ENCODE data around the gene ZKSCAN8. TPM values are rescaled to one million over a fixed set of nuclear protein-coding genes. Genes with fewer than 3 reads are reported as not detected.

Gene ZKSCAN8
- total and polyA plus RNA-seq, 2 donors (not counting 3 experiments of a cell fraction or from before 2014, with no cell fraction given), result 9.4 to 19.7 TPM

DNA sequence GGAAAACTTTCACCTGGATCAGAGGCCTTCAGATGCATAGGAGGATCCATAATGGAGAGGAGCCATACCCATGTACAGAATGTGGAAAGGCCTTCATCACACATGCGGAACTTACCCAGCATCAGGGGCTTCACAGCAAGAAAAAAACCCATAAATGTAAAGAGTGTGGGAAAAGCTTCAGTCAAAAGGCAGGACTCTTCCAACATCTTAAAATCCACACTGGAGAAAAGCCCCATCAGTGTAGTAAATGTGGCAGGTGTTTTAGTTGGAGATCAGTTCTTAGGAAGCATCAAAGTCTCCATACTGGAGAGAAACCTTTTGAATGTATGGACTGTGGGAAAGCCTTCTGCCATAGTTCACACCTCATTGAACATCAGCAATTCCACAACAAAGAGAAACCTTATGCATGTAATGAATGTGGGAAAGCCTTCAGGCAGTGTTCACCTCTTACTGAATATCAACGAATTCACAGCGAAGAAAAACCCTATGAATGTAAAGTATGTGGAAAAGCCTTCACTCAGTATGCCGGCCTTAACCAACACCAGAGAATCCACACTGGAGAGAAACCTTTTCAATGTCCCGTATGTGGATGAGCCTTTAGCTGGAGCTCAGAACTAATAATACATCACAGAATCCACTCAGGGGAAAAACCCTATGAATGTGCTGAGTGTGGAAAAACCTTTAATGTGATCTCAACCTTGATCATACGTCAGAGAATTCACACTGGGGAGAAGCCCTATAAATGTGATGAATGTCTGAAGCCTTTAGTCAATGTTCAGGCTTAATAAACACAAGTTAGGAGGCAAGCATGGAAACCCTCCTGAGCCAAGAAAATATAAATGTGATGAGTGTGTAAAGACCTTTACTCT, 46.7 kb downstream of the ZKSCAN8 start:
- no peak overlapping the region for H3K27ac ChIP-seq (ENCODE audit: insufficient read depth, low read depth, low read length)
- dilution Hi-C loops (cut with MboI; ENCODE audit: extremely low pct_ligation_motif_present, low sequenced_read_pairs), result no loop called here
- CTCF ChIA-PET, result no interaction called here
- intact Hi-C loops (cut with micrococcal nuclease), result no loop called here
- no peak overlapping the region for H3K4me2 ChIP-seq (ENCODE audit: insufficient read depth, low read length)
- H3K4me3 ChIP-seq (replicated peaks in 1 of 3; ENCODE audit: insufficient read depth in 1 of 3, low read depth in 1 of 3, low read length in 3 of 3), result no peak overlapping the region
- H3K9me1 ChIP-seq (replicated peaks; ENCODE audit: control insufficient read depth, extremely low read depth, insufficient read depth, low read length), result no peaks in the 10 kb centered on the region
- H3K9me3 ChIP-seq (replicated peaks; ENCODE audit: control insufficient read depth, insufficient read depth, low read length), result peaks cover 7% of the 10 kb centered on the region
- H2AFZ ChIP-seq (ENCODE audit: low read depth, low read length), result no peak overlapping the region
- H3K4me1 ChIP-seq (ENCODE audit: control insufficient read depth, extremely low read depth, insufficient read depth, low read length), result no peaks in the 10 kb centered on the region
- BruUV-seq (replicated peaks), result no TSS peak
- no peaks in the 10 kb centered on the region for H3K79me2 ChIP-seq (ENCODE audit: control insufficient read depth, insufficient read depth, low read length)
- H4K20me1 ChIP-seq (replicated peaks; ENCODE audit: control insufficient read depth, extremely low read depth, insufficient read depth, low read length), result no peaks in the 10 kb centered on the region
- DNase-seq (ENCODE audit: low read depth, low spot score) (no peak), FAIRE-seq (no peak)
- no peaks in the 10 kb centered on the region for H3K36me3 ChIP-seq (ENCODE audit: control insufficient read depth in 2 of 2, extremely low read depth in 1 of 2, insufficient read depth in 2 of 2, low read length in 2 of 2)
- no peak overlapping the region for H3K9ac ChIP-seq (replicated peaks; ENCODE audit: extremely low read depth, insufficient read depth, low read length)
- TF ChIP-seq FOS (IDR thresholded peaks at IDR 0.05; ENCODE audit: borderline replicate concordance, insufficient read depth, low read length), result no peak
- POLR2A ChIA-PET, result no interaction called here
- no peaks in the 10 kb centered on the region for H3K27me3 ChIP-seq (ENCODE audit: control insufficient read depth in 2 of 2, insufficient read depth in 2 of 2, low read length in 2 of 2)

DNA sequence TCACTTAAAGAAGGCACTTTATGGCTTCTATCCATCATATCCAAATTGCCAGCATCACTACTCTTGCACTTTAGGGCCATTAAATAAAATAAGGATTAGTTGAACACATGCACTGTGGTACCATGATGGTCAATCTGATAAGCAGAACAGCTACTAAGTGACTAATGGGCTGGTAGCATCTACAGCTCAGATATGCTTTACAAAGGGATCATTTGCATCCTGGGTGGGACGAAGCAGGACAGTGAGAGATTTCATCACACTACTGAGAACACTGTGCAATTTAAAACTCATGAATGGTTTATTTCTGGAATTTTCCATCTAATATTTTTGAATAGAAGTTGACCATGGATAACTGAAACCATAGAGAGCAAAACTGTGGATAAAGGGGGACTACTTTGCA, 58.3 kb downstream of the ZKSCAN8 start:
- no peaks in the 10 kb centered on the region for H3K36me3 ChIP-seq (ENCODE audit: control insufficient read depth in 2 of 2, extremely low read depth in 1 of 2, insufficient read depth in 2 of 2, low read length in 2 of 2)
- no peak for DNase-seq (ENCODE audit: low read depth, low spot score)
- ChIA-PET CTCF (no interaction called here), POLR2A (no interaction called here)
- no peaks in the 10 kb centered on the region for H3K9me1 ChIP-seq (replicated peaks; ENCODE audit: control insufficient read depth, extremely low read depth, insufficient read depth, low read length)
- no peaks in the 10 kb centered on the region for H3K9me3 ChIP-seq (replicated peaks; ENCODE audit: control insufficient read depth, insufficient read depth, low read length)
- FAIRE-seq, result no peak
- no peak overlapping the region for H3K27ac ChIP-seq (ENCODE audit: insufficient read depth, low read depth, low read length)
- H3K4me1 ChIP-seq (ENCODE audit: control insufficient read depth, extremely low read depth, insufficient read depth, low read length), result no peaks in the 10 kb centered on the region
- dilution Hi-C loops (cut with MboI; ENCODE audit: extremely low pct_ligation_motif_present, low sequenced_read_pairs) (no loop called here), intact Hi-C loops (cut with micrococcal nuclease) (no loop called here)
- no peak overlapping the region for H3K9ac ChIP-seq (replicated peaks; ENCODE audit: extremely low read depth, insufficient read depth, low read length)
- no peak overlapping the region for H3K4me2 ChIP-seq (ENCODE audit: insufficient read depth, low read length)
- H3K4me3 ChIP-seq (replicated peaks in 1 of 3; ENCODE audit: insufficient read depth in 1 of 3, low read depth in 1 of 3, low read length in 3 of 3), result no peak overlapping the region
- no peaks in the 10 kb centered on the region for H4K20me1 ChIP-seq (replicated peaks; ENCODE audit: control insufficient read depth, extremely low read depth, insufficient read depth, low read length)
- peaks cover 9 to 33% of the 10 kb centered on the region in 2 experiments for H3K27me3 ChIP-seq (ENCODE audit: control insufficient read depth in 2 of 2, insufficient read depth in 2 of 2, low read length in 2 of 2)
- no TSS peak for BruUV-seq (replicated peaks)
- H2AFZ ChIP-seq (ENCODE audit: low read depth, low read length), result no peak overlapping the region
- TF ChIP-seq, protein P1, sequence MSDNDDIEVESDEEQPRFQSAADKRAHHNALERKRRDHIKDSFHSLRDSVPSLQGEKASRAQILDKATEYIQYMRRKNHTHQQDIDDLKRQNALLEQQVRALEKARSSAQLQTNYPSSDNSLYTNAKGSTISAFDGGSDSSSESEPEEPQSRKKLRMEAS (IDR thresholded peaks at IDR 0.05; ENCODE audit: insufficient read depth, insufficient read length), result no peak
- TF ChIP-seq, protein P2, sequence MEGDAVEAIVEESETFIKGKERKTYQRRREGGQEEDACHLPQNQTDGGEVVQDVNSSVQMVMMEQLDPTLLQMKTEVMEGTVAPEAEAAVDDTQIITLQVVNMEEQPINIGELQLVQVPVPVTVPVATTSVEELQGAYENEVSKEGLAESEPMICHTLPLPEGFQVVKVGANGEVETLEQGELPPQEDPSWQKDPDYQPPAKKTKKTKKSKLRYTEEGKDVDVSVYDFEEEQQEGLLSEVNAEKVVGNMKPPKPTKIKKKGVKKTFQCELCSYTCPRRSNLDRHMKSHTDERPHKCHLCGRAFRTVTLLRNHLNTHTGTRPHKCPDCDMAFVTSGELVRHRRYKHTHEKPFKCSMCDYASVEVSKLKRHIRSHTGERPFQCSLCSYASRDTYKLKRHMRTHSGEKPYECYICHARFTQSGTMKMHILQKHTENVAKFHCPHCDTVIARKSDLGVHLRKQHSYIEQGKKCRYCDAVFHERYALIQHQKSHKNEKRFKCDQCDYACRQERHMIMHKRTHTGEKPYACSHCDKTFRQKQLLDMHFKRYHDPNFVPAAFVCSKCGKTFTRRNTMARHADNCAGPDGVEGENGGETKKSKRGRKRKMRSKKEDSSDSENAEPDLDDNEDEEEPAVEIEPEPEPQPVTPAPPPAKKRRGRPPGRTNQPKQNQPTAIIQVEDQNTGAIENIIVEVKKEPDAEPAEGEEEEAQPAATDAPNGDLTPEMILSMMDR (IDR thresholded peaks at IDR 0.05; ENCODE audit: extremely low read depth in 1 of 2, insufficient read depth in 1 of 2, low read depth in 1 of 2, low read length in 2 of 2), result no peak
- TF ChIP-seq POLR2A (IDR thresholded peaks at IDR 0.05; ENCODE audit: low read depth, low read length), result no peak
- TF ChIP-seq GATA2 (IDR thresholded peaks at IDR 0.05; ENCODE audit: insufficient read depth, insufficient read length, low read depth, low read length), result no peak
- TF ChIP-seq FOS (IDR thresholded peaks at IDR 0.05; ENCODE audit: borderline replicate concordance, insufficient read depth, low read length), result no peak
- TF ChIP-seq MYC (IDR thresholded peaks at IDR 0.05; ENCODE audit: low read depth, low read length), result no peak
- no peak for TF ChIP-seq JUN (IDR thresholded peaks at IDR 0.05; ENCODE audit: borderline replicate concordance, insufficient read depth, insufficient read length, low read depth)
- TF ChIP-seq EZH2 (IDR thresholded peaks at IDR 0.05; ENCODE audit: borderline replicate concordance, low read depth, low read length, severe bottlenecking), result no peak
- TF ChIP-seq POLR2AphosphoS5 (IDR thresholded peaks at IDR 0.05; ENCODE audit: insufficient read depth, low read depth, low read length), result no peak
- no peaks in the 10 kb centered on the region for H3K79me2 ChIP-seq (ENCODE audit: control insufficient read depth, insufficient read depth, low read length)

All from endothelial cell of umbilical vein (primary cell).